GM20431 (cell line): Measurements from ENCODE around the gene NOX5.

ENCODE experiments used
- in situ Hi-C: fragments of 300-500 bp; cut with MseI, MboI; formaldehyde crosslinking; loops from one replicate; pipeline ENCODE4 v1.15.0; 2020; ENCODE audit warnings: low sequenced_read_pairs; ENCODE audit not compliant: unreplicated experiment

NOX5 gene

DNA sequence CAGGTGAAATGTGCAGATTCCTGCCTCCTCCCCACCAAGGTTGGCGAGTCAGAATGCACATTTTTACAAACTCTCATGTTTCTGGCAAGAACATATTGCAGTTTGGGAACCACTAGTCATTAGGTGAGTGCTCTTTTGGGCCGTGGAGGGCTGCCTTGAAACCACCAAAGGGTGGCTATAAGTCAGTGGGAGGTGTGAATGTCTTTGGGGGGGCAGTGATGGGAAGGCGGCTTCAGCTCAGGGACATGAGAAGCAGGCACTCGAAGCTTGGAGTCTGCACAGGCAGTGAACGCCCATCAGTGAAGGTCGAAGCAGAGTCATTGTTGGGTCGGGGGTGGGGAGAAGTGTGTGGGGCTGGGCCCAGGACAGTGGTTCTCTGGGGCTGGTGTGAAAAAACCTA lies 1.1 kb downstream of the NOX5 start:
- in situ Hi-C loops = no loop called here

DNA sequence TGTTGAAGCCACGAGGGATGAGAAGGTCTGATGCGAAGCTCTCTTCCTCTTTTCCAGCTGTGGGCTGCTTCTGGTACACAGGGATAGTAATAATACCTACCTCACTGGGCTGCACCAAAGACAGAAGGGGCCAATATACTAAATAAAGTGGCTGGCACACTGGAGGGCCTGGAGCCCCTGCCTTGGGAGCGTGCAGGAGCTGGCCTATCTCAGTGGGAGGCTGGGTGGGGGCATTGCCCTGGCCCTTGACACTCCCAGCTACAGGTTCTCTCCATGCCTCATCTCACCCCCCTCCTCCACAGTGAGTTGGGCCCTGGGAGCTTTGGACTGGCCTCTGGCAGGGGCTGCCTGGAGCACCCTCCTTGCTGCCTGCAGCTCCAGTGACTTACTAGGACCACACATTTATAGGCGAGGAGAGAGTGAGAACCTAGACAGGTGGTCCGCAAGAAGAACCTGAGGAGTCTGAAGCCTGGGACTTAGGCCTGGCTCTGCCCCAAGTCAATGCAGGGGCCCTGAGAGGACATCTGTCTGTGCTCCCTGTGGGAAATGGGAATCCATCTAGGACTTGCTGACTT lies 1.6 kb downstream of the NOX5 start:
- in situ Hi-C loops = no loop called here

DNA sequence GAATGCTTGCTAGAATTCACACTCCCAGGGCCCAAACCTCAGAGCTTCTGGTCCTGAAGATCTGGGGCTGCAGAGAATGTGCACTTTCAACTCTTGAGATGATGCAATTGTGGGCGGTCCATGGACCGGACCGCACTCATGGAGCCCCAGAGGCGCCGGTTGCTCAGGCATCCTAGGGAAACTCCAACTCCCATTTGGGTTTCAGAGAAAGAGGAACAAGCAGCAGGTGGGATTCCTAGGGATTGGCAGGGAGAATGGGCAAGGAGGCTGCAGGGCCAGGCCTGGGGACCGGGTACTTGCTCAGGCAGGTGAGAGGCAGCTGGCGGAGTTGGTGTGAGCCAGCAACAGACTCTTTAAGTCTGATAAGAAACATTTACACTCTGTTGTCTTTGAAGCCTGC lies 3.5 kb downstream of the NOX5 start:
- in situ Hi-C loops = no loop called here

DNA sequence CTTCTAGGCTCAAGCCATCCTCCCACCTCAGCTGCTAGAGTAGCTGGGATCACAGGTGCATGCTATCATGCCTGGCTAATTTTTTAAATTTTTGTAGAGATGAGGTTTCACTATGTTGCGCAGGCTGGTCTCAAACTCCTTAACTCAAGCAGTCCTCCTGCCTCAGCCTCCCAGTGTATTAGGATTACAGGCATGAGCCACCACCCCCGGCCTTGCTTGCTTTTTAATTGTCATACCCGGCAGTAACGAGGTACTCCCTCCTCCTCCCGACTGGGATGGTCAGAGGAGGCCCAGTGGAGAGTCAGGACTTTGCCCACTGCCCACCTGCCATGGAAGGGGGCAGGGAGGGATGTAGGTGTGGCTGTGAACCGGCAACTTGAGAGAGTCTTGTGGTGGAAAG lies 4.5 kb downstream of the NOX5 start:
- in situ Hi-C loops = no loop called here

DNA sequence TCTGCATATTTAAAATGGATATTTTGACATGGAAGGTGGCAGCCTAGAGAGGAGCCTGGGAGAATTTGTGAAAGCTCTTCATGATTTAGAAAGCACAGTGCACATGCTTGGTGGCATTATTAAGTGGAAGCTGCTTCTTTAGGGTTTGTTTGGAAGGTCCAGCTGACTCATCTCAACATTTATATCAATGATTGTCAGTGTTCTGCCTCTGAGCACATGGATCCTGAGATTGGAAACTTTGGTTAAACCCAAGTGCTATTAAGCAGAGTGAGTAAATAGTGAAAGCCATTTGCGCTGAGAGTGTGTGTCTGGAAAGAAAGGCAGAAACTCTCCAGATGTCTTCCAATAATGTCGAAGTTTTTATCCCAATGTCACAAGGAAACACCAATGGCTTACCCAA lies 7.4 kb downstream of the NOX5 start:
- in situ Hi-C loops = no loop called here

DNA sequence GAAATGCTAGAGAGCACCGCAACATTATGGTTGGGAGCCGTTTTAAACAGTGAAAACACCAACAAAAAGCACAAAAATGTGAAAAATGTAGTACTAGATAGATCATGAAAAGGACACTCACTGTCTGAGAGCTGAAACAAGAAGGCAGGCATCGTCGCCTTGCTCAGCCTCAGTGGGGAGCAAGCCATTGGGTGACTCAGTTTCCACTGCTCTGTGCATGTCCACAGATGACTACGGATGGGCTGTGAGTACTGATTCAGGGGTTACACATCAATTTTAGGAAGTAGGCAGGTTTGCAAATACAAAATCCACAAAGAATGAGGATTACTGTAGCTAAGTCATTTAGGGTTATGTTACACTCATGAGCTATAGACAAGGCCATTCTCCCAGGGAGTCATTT lies 10.8 kb downstream of the NOX5 start:
- in situ Hi-C loops = no loop called here

DNA sequence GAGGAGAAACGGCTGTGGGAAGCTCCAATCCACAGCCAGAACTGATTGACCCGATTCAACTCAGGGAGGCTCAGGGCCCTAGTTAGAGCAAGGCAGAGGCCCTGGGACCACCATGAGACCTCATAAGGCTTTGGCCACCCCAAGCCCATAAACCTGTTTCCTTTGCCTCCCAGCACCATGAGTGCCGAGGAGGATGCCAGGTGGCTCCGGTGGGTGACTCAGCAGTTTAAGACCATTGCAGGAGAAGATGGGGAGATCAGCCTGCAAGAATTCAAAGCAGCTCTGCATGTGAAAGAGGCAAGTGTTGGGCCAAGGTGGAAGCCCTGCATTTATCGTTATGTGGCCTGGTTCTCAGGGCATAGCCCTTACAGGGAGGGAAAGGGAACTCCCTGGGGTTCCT lies 11.9 kb downstream of the NOX5 start:
- in situ Hi-C loops = no loop called here

DNA sequence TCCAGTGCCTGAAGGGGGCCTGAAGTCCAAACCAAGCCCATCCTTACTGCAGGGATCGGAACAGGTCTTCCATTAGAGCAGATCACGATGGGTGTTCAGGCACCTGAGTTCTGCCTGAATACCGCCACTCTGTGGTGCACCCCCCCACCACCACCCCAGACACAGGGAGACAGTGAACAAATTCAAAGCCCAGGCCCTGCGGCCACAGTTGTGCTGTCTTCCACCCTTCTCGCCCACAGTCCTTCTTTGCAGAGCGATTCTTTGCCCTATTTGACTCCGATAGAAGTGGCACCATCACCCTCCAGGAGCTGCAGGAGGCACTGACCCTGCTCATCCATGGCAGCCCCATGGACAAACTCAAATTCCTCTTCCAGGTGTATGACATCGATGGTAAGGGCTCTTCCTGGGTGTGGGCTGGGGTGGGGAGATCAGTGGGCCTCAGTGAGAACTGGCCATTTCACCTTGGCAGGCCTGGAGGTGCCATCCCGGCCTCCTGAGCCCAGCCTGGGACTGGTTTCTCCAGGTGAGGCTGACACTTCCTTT lies 13.6 kb downstream of the NOX5 start:
- in situ Hi-C loops = no loop called here

DNA sequence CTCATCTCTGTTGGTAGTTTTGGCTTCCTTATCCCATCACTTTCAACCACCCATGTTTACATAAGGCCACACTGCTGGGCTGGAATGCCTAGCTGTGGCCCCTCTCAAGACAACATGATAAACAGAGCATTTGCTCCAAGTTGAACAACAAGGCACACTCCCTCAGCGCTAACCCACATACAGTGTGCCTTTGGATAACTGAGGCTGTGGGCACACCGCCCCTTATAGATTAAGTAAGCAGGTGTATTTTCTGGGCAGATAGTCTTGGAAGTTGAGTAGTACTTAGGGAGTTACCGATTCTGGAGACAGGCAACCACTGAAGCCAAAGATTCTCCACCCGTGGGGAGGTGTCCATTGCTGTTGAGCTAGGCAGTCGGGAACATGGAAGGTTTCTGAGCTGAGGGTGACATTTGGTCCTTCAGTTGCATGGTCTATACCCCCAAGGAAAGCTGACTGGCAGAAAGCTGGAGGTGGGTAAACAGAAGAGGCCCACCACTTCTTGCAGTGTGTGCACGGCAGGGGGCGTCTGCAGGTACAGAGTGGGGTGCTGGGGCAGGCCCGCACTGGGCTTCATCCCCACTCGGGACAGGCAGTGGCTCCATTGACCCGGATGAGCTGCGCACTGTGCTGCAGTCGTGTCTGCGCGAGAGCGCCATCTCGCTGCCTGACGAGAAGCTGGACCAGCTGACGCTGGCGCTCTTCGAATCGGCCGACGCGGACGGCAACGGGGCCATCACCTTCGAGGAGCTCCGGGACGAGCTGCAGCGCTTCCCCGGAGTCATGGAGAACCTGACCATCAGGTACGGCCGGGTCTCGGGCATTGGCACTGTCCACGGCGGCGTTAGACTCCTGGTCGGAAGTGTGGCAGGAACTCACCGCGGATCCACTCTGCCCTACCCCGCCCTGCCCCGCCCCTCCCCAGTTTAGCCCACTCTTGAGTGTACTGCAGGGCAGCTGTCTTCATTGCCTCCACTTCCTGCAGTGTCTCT lies 16.8 kb downstream of the NOX5 start:
- in situ Hi-C loops = no loop called here

DNA sequence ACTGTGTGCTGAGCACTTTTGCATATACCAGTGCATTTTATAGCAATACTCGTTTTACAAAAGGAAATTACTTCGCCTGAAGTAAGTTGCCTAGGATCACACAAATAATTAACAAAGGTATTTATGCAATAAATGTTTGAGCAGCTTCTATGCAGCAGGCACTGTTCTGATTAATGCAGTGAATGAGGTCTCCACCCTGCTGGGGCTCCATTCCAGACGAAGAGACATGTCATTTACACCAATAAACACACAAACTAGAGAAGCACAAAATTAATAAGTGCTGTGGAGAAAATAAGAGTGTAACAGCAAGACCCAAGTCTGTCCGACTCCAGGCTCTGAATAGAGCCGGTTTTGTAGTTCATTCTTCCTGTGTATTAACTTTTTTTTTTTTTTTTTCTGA lies 17.5 kb downstream of the NOX5 start:
- in situ Hi-C loops = no loop called here

DNA sequence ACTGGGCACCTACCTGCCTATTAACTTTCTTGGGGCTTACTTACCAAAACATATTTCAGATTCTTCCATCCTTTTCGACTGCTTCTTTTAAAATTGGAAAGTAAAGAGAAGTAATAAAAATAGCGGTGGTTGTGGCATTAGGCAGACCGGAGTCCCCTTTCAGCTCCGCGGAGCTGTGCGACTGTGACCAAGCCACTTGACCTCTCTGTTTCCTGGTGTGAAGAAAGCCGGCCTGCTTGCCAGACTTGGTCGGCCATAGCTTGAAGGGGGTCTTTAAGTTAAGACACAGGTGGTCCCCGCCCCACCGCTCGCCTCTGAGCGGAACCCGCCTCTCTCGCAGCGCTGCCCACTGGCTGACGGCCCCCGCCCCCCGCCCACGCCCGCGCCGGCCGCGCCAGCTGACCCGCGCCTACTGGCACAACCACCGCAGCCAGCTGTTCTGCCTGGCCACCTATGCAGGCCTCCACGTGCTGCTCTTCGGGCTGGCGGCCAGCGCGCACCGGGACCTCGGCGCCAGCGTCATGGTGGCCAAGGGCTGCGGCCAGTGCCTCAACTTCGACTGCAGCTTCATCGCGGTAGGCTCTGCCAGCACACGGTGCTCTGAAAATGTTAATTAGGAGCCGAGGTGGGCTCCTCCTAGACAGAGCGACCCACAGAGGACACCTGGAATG lies 18.3 kb downstream of the NOX5 start:
- in situ Hi-C loops = no loop called here

DNA sequence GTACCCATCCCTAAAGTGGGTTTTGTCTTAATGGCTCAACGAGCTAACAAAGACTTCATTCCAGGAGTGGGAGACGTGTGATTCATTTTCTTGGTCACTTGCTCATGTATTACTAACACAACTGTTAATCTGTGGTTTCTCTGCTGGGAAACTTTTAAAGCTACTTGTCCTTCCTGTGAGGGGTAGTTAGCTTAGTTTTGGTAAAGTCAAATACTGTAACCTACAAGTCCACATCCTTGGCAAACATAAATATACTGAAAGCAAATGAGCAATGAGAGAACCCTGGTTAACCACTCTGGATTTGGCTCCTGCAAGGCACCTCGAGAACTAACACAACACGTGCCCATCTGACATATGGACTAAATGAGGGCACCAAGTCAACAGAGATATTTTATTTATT lies 19.9 kb downstream of the NOX5 start:
- in situ Hi-C loops = no loop called here

DNA sequence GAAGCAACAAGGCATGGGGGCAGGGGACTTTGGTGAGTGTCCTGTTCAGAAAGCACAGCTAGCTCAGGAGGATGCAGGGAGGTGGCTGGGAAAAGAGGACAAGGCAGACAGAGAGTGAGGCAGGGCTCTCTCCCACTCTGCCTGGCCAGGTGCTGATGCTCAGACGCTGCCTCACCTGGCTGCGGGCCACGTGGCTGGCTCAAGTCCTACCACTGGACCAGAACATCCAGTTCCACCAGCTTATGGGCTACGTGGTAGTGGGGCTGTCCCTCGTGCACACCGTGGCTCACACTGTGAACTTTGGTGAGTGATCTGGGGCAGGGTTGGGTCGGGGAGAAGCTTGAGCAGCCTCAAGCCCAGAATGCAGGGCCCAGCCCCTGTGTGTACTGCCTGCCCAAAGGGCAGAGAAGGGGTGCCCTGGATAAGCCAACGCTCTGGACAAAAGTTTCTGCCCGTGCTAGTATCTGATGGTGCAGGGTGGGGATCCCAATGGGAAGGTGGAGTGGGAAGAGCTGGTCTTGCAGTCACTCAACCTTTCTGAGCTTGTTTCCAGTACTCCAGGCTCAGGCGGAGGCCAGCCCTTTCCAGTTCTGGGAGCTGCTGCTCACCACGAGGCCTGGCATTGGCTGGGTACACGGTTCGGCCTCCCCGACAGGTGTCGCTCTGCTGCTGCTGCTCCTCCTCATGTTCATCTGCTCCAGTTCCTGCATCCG lies 20.9 kb downstream of the NOX5 start:
- in situ Hi-C loops = no loop called here

DNA sequence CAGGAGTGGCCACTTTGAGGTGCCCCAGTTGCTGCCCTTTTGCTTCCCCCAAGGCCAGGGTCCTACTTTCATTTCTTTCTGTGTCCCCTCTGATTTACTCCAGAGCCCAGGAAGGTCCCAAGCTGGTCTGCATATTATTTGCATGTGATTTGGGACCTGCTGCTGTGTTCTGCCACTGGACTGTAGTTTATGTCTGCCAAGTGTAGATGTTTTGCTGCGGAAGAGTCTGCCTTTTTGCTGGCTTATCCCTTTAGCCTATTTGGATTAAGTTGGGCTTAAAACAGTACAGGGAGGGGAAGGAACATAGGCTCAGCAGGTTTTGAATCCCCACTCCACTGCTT lies 21.4 kb downstream of the NOX5 start:
- in situ Hi-C loops = no loop called here

DNA sequence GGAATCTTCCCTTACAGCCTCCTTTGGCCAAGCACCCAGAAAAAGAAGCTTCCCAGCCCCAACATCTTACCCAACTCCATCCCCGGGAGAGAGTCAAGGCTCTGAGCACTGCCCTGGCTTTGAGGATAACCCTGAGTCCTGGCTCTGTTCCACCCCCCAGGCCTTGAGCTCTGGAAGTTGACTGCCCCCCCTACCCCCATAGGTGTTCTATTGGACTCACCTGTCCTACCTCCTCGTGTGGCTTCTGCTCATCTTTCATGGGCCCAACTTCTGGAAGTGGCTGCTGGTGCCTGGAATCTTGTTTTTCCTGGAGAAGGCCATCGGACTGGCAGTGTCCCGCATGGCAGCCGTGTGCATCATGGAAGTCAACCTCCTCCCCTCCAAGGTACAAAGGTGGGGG lies 22.3 kb downstream of the NOX5 start:
- in situ Hi-C loops = no loop called here

DNA sequence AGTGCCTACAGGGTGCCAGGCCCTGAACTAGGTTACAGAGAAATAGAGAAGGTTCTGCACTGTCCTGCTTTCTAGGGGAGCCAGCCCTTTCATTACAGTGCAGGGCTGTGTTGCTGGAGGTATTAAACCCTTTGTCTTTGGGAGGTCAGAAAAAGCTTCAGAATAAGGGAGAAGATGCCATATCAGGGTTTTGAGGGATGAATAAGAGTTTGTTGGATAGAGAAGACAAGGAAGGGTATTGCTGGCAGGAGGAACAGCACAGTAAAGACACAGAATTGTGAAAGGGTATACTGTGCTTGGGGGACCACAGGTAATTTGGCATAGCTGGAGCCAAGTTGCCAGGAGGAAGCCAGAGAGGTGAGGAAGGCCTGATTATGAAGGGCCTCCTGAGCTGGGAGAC lies 23.0 kb downstream of the NOX5 start:
- in situ Hi-C loops = no loop called here

DNA sequence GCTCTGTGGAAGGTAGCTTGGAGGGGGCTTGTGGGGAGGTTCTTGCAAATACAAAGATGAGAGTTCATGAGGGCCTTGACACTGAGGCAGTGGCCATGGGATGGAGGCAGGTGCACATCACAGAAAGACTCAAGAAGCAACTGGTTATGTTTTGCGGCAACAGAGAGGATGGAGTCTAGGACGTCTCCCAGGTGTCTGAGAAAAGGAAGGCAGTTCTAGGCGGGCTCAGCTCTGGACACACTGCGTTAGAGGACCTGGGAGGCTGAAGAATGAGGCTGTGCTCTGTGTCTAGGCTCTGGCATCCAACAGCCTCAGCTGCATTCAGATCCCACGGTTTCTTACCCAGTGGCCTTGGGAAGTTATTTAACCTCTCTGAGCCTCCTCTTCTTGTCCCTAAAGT lies 23.5 kb downstream of the NOX5 start:
- in situ Hi-C loops = no loop called here

DNA sequence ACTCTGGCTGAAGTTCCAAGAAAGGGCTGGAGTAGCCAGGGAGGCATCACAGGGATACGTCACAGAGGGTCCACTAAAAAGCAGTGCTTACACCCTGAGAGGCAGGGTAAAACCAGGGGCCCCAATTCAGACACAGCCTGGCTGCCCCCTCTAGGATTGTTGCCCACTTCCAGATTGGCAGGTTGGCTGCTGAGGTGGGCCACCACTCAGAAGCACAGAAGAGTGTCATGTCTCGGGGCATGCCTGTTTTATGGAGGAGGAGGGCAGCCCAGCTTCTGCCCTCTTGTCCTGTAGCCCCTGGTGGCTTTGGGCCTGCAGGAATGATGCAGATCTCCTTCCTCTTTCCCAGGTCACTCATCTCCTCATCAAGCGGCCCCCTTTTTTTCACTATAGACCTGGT lies 24.0 kb downstream of the NOX5 start:
- in situ Hi-C loops = no loop called here

DNA sequence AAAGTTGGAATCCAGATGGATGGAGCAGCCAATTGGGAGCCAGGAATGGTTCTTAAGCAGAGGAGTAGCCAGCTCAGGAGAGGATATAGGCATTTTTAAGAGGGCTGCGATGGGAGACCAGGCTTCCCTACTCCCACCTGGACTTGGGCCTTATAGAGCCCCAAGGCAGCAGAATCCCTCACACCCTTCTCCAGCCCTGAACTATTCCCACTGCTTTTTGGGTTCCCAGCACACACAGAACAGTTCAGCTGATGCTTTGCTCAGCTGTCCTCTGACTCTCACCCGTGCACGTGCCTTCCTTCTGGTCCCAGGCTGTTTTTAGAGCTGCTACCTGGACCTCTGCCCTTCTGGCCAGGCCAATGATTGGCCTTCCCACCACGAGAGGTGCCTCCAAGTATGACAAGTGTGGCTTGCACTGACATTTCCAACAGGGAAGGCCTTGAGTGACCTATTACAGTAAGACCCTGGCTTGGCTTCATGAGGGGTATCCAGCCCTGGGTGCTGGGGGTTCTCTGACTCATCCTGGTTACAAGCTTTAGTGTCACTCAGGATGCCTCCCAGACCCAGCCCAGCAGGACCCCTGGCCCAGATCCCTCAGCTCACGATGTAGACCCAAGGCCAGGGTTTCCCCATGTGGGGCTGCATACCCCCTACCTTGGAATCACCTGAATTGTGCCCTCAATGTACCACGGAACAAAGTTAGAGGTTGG lies 25.2 kb downstream of the NOX5 start:
- in situ Hi-C loops = no loop called here

DNA sequence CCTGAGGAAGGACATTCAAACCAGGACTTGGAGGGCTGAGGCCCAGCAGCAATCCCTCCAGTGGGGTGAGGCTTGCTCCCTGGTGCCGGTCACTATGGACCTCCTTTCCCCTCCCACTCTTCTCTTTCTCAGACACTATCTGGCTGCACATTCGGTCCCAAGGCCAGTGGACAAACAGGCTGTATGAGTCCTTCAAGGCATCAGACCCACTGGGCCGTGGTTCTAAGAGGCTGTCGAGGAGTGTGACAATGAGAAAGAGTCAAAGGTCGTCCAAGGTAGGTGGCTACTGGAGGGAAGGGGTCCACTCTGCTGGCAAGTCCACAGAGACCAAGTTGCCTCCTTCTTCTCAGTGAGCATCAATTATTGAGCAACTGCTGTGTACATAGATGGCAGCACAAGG lies 28.0 kb downstream of the NOX5 start:
- in situ Hi-C loops = no loop called here
